A549 (cell line): Measurements from ENCODE around the gene TRMO.

Experiments
- CHD2 ChIP-seq: fragments of 150-350 bp; IDR thresholded peaks from 2 replicates; pipeline ENCODE4 v1.6.1; 2014; ENCODE audit warnings: low read length; ENCODE audit not compliant: partially characterized antibody
- EHF ChIP-seq: fragments of 250-450 bp; sonication (Bioruptor Pico); IDR thresholded peaks from 2 replicates; pipeline ENCODE4 v1.5.0; 2020; ENCODE audit warnings: mild to moderate bottlenecking
- JUN ChIP-seq, 2 experiments: fragments of >200 bp; sonication (Bioruptor Twin); formaldehyde crosslinking; IDR thresholded peaks; 2 replicates in 1 of 2; 3 replicates in 1 of 2; pipeline ENCODE4 v1.6.1; 2016 to 2017
- MYC ChIP-seq: IDR thresholded peaks from 2 replicates; pipeline ENCODE4 v1.6.1; 2012; ENCODE audit warnings: mild to moderate bottlenecking, inconsistent platforms, low read length, improper control_type of control experiment, borderline replicate concordance
- RCOR1 ChIP-seq: fragments of 150-350 bp; IDR thresholded peaks from 2 replicates; pipeline ENCODE4 v1.6.1; 2014; ENCODE audit warnings: antibody characterized with exemption, low read length, low read depth
- ZFP36 ChIP-seq: fragments of 450-650 bp; IDR thresholded peaks from 2 replicates; pipeline ENCODE4 v1.6.1; 2014; ENCODE audit warnings: borderline replicate concordance; ENCODE audit not compliant: partially characterized antibody
- TF ChIP-seq, protein P1 (sequence below): fragments of 450-650 bp; IDR thresholded peaks from 2 replicates; pipeline ENCODE4 v1.6.1; 2014; ENCODE audit warnings: antibody characterized with exemption
- TF ChIP-seq, protein P2 (sequence below): fragments of >200 bp; sonication (Bioruptor Twin); formaldehyde crosslinking; IDR thresholded peaks from 3 replicates; pipeline ENCODE4 v1.5.1; 2016

DNA sequence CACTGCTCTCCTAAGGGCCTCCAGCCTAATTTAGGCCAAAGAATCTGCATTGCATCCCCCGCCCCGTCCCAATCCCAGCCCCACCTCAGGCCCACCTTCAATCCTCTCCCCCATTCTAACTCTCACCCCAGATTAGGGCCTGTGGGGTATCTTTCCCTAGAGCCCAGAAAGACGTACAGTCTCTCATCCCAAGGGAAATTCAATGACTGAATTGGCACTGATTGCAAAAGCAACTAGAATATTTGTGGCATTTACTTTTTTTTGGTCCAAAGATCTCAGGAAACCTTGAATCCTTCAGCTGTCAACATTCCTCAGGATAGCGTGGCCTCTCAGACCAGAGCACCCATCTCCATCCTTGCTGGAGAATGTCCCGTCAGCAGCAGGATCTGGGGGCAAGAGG, 30.6 kb downstream of the TRMO start:
- no peak for TF ChIP-seq JUN (IDR thresholded peaks at IDR 0.05)
- no peak for TF ChIP-seq RCOR1
- no peak for TF ChIP-seq ZFP36
- no peak for TF ChIP-seq MYC
- TF ChIP-seq, protein P1, sequence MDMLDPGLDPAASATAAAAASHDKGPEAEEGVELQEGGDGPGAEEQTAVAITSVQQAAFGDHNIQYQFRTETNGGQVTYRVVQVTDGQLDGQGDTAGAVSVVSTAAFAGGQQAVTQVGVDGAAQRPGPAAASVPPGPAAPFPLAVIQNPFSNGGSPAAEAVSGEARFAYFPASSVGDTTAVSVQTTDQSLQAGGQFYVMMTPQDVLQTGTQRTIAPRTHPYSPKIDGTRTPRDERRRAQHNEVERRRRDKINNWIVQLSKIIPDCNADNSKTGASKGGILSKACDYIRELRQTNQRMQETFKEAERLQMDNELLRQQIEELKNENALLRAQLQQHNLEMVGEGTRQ = no peak
- TF ChIP-seq, protein P2, sequence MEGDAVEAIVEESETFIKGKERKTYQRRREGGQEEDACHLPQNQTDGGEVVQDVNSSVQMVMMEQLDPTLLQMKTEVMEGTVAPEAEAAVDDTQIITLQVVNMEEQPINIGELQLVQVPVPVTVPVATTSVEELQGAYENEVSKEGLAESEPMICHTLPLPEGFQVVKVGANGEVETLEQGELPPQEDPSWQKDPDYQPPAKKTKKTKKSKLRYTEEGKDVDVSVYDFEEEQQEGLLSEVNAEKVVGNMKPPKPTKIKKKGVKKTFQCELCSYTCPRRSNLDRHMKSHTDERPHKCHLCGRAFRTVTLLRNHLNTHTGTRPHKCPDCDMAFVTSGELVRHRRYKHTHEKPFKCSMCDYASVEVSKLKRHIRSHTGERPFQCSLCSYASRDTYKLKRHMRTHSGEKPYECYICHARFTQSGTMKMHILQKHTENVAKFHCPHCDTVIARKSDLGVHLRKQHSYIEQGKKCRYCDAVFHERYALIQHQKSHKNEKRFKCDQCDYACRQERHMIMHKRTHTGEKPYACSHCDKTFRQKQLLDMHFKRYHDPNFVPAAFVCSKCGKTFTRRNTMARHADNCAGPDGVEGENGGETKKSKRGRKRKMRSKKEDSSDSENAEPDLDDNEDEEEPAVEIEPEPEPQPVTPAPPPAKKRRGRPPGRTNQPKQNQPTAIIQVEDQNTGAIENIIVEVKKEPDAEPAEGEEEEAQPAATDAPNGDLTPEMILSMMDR = no peak
- no peak for TF ChIP-seq EHF
- no peak for TF ChIP-seq CHD2
